IPS-11a (cell line): ENCODE measurements around the gene RPS6KA2.
A peak's percentile ranks its signal among the peaks of the same experiment; 100 is the strongest.
"Not testable (repeated sequence)": the region's sequence is repeated elsewhere in the genome, so short reads cannot be mapped to it uniquely, and the experiment has no call there.

Experiments
- H3K4me3 ChIP-seq: one replicate; pipeline ENCODE4 v1.5.1; 2013; ENCODE audit warnings: low read depth, low read length, control low read depth

Gene RPS6KA2

DNA sequence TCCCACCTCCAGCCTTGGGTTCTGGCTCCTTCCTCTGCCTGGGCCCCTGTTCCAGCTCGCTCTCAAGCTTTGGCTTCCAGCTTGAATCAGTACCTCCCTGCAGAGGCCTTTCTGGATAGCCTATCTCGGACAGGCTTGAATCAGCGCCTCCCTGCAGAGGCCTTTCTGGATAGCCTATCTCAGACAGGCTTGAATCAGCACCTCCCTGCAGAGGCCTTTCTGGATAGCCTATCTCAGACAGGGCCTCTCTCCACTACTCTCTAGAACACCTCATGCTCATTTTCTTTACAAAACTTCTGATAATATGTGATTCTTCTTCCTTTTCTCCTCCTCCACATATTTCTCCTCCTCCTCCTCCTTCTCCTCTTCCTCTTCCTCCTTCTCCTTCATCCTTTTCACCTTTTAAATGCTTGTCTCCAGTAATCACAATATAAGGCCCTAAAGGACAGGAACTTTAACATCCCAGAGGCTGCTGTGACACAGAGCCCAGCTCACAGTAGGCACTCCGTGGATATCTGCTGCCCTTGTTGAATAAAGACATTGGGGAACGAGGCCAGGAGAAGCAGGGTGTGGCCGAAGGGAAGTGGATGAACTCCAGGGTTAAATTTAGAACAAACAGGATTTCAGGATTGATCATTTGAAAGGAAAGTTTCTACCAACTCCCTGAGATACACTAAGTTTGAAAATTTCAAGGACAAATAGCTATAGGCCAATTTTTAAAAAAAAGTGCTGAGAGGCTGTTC is 9.3 kb upstream of the RPS6KA2 start:
- H3K4me3 ChIP-seq: no peak overlapping the region

DNA sequence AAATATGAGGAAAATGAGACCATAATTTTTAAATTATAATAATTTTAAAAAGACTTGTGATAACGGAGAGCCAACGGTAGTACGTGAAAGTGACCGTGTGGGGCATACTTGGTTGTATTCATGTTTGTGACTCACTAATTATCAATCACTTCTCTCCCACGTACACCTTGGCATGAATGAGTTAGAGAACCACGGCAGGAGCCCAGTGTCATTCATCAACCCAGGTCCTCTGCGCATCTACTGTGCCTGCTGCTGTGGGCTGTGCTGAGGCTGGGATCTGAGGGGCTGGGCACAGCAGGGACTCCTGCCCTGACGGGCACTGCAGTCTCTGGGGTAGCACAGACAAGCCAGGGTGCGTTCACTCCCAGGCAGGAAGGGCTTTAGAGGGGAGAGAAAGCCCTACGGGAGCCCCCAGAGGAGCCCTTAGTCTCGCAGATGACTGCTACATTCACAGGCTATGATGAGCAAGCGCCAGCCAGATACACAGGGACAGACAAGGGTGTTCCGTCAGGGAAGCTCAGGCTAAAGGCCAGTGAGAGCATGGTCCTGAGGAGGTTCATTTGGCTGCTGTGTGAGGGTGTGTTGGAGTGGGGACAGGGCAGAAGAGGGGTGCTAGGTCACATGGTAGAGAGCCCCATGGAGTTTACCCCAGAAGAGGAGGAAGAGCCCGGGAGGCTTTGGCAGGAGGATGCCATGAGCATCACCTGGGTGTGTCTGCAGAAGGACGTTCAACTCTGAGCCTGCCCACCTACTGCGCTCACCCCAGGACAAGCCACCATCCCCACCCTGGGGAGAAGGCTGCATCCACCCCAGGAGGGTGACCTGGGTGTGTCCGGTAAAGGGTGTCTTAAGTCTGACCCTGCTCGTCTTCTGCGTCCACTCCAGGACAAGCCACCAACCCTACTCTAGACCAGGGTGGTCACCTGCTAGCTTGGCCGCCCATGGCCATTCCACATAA is 8.2 kb upstream of the RPS6KA2 start:
- no peak overlapping the region for H3K4me3 ChIP-seq

GRCh38 chr6:166634581-166634980 is 7.5 kb upstream of the RPS6KA2 start:
- not testable (repeated sequence) for H3K4me3 ChIP-seq

DNA sequence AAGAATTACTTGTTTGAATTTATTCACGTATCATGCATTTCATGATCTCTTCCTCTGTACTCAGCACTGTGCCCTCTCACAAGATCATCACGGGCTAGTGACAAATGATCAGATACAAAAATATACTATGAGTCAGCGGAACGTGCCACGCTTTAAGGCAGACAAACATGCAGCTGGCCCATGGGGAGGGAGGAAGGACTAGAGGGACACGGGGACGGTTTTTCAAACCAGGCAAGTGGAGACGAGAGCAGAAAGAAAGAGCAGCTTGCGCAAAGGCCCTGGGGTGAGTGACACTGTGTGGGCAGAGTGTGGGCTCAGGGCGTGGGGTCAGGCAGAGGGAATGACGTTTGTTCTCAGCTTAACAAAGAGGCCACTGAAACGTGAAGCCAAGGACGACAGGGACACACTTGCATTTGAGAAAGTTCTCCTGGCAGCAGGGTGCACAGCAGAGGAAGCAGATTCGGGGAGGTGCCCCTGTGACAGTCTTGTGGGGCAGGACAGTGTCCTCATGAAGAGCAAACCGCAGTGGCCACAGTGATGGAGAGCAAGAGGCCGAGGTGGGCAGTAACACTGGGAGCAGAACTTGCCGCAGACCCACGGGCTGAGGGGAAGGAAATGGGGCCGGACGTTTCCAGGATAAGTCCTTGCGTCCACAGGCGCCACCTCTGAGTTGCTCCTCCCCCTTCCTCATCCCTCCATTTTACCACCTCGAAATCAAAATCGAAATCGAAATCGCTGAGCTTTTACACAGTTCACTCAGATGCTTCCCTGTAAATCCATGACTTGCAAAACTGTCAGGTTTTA is 6.9 kb upstream of the RPS6KA2 start:
- no peak overlapping the region for H3K4me3 ChIP-seq

- no peak overlapping the region for H3K4me3 ChIP-seq
Observed at GRCh38 chr6:166632731-166633130, 5.7 kb upstream of the RPS6KA2 start.

GRCh38 chr6:166630462-166630861 is 3.4 kb upstream of the RPS6KA2 start:
- H3K4me3 ChIP-seq: no peak overlapping the region

DNA sequence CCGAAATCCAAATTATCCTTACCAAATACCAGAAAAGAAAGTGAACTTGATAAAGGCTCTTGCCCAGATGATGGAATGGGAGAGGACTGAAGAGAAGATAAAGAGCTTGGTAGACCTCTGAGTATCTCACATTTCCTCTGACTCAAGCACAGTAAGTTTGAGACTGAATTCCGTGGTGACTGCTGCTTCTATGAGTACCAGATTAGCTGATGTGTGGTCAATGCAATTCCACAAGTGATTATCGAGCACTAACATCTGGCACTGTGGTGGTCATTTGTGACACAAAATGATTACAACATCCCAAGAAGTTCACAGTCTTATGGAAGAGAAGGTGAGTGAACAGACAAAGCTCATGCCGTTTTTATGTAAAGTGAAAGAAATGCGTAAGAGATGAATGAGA is 2.6 kb upstream of the RPS6KA2 start:
- H3K4me3 ChIP-seq: no peak overlapping the region

- H3K4me3 ChIP-seq: peak overlapping the region; percentile 31
Observed at GRCh38 chr6:166627875-166628801, 1.1 kb upstream of the RPS6KA2 start.

GRCh38 chr6:166626177-166627032 is 646 bp downstream of the RPS6KA2 start:
- peak overlapping the region; percentile 83 for H3K4me3 ChIP-seq

DNA sequence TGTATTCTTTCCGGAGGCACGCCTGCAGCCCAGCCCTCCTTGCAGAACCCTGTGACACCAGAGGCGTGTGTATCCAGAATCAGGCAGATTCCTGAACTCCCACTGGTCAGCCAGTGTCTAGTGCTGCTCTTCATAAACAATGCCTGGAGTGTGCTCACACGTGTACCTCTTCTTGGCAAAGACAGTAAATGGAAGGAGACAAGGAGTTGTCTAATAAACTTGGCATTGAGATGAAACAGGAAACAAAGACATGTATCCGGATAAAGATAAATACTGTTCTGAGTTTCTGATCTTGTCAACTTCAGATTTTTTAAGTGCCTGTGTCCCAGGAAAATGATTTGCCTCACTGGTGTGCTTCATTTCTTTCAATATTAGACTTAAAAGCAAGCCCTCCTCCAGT is 1.7 kb downstream of the RPS6KA2 start:
- no peak overlapping the region for H3K4me3 ChIP-seq

DNA sequence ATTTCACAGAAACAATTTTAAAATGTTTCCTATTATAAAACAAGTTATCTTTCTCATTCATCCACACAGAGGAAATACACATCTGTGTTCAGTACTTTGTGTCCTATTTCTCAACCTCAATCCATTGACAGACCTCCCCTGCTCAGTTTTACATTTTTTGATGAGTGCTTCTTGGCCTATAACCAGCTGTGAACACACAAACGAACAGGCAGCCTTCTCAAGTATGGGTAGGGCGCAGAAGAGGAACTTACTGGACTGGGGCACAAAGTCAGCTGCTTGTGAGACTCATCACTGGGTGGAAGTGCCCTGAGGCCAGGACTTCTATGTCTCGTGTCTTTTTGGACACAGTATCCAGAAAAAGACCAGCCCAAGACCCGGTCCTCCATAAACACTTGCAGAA is 2.8 kb downstream of the RPS6KA2 start:
- H3K4me3 ChIP-seq: no peak overlapping the region

DNA sequence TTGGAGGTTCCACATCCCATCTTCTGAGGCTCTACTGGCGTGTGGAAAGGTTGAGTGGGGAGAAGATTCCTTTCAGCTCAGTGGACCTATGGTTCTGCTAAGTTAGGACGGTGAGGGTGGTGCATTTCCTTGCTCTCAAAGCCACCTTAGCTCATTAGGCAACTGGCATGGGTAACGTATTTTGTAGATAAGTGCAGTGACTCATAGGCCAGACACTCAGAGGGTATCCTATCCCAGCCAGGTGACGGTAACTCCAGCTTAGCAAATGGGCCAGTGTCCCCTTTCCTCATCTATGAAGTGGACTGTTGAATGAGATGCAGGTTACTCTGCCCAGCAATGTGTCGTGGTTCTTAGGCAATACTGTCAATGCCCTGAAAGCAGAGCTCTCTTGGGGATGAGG is 3.7 kb downstream of the RPS6KA2 start:
- H3K4me3 ChIP-seq: no peak overlapping the region

- H3K4me3 ChIP-seq: no peak overlapping the region
Observed at GRCh38 chr6:166621114-166621540, 5.9 kb downstream of the RPS6KA2 start.

- no peak overlapping the region for H3K4me3 ChIP-seq
Observed at GRCh38 chr6:166620478-166621113, 6.5 kb downstream of the RPS6KA2 start.

GRCh38 chr6:166619912-166620311 is 7.1 kb downstream of the RPS6KA2 start:
- H3K4me3 ChIP-seq: no peak overlapping the region

GRCh38 chr6:166618866-166619761 is 7.9 kb downstream of the RPS6KA2 start:
- no peak overlapping the region for H3K4me3 ChIP-seq

DNA sequence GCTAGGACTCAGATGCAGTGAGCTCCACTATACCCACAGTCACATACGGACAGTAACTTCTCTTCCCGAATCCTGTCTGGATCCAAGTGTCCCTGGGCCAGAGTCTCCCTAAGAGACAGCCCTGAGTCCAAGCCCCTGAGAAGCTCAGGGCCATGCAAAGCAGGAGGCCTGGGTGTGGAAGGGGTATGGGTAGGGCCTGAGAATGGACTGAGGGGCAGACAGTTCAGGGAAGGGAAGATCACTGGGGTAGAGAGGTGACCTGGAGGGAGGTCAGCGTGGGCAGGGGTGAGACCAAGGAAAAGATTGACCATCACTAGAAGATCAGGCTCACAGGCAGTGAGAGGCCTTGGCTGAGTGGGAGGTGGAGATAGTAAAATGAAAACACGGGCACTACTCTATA is 8.8 kb downstream of the RPS6KA2 start:
- H3K4me3 ChIP-seq: no peak overlapping the region

DNA sequence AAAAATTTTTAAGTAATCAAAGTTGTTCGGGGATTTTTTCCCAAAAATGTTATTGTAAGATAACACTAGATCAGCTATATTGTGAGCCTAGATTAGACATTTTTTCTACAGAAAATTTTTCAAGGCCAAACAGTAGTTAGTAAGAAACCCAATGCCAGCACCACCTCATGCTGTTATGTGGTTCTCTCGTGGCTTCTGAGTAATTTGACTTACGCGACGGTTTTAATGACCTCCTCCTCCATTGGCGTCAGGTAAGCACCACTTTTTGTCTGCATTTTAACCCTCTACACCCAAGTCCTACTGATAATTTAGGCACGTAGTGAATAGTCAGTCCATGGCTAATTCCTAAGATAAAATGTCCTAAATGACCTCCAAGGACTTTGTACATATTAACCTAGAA is 9.7 kb downstream of the RPS6KA2 start:
- H3K4me3 ChIP-seq: no peak overlapping the region
